Stimulated activated CD4-positive, alpha-beta T cell treated with anti-CD3 and anti-CD28 coated beads, Interleukin-4, amount 100 ng/mL, for 1 hour (primary cell): ENCODE measurements around the gene CEP170.
A peak's percentile ranks its signal among the peaks of the same experiment; 100 is the strongest.

ENCODE experiments used
- DNase-seq: peaks from one replicate; pipeline ENCODE4 v3.0.0-alpha.2; 2020

CEP170 gene

GRCh38 chr1:243254927-243255790, at the start of gene CEP170:
CEP170 (minus strand) TSS chr1:243255281; CDS start chr1:243225280, 30,001 bp downstream.
- peak; percentile 91 for DNase-seq

GRCh38 chr1:243301059-243301458, 46.0 kb upstream of the CEP170 start:
- no peak for DNase-seq

- DNase-seq, result no peak
Observed at GRCh38 chr1:243299069-243299468, 44.0 kb upstream of the CEP170 start.

GRCh38 chr1:243294723-243295121, 39.6 kb upstream of the CEP170 start:
- DNase-seq, result no peak

- no peak for DNase-seq
Observed at GRCh38 chr1:243293941-243294722, 39.1 kb upstream of the CEP170 start.

GRCh38 chr1:243292117-243292516, 37.0 kb upstream of the CEP170 start:
- DNase-seq, result no peak

- DNase-seq, result no peak
Observed at GRCh38 chr1:243291292-243291691, 36.2 kb upstream of the CEP170 start.

- DNase-seq, result no peak
Observed at GRCh38 chr1:243288062-243288461, 33.0 kb upstream of the CEP170 start.

- no peak for DNase-seq
Observed at GRCh38 chr1:243287652-243288051, 32.6 kb upstream of the CEP170 start.

- DNase-seq, result no peak
Observed at GRCh38 chr1:243287123-243287460, 32.0 kb upstream of the CEP170 start.

GRCh38 chr1:243286409-243287122, 31.5 kb upstream of the CEP170 start:
- no peak for DNase-seq

- DNase-seq, result no peak
Observed at GRCh38 chr1:243281672-243282071, 26.6 kb upstream of the CEP170 start.

- no peak for DNase-seq
Observed at GRCh38 chr1:243280571-243281129, 25.6 kb upstream of the CEP170 start.

GRCh38 chr1:243275316-243275715, 20.2 kb upstream of the CEP170 start:
- DNase-seq, result no peak

- no peak for DNase-seq
Observed at GRCh38 chr1:243273945-243274344, 18.9 kb upstream of the CEP170 start.

- no peak for DNase-seq
Observed at GRCh38 chr1:243273506-243273905, 18.4 kb upstream of the CEP170 start.

- no peak for DNase-seq
Observed at GRCh38 chr1:243272401-243272800, 17.3 kb upstream of the CEP170 start.

GRCh38 chr1:243271996-243272395, 16.9 kb upstream of the CEP170 start:
- no peak for DNase-seq

GRCh38 chr1:243270097-243270864, 15.2 kb upstream of the CEP170 start:
- no peak for DNase-seq

GRCh38 chr1:243269461-243269801, 14.3 kb upstream of the CEP170 start:
- DNase-seq, result no peak

- DNase-seq, result no peak
Observed at GRCh38 chr1:243268751-243269460, 13.8 kb upstream of the CEP170 start.
